HG02973 (cell line): ENCODE results near the gene PPEF1.
"Not testable (repeated sequence)": the region's sequence is repeated elsewhere in the genome, so short reads cannot be mapped to it uniquely, and the experiment has no call there.

Source experiments
- ATAC-seq: cut with Tn5 transposase; IDR thresholded peaks from one replicate; pipeline ENCODE4 v1.9.1; 2021; ENCODE audit warnings: moderate library complexity; ENCODE audit not compliant: unreplicated experiment

Gene PPEF1

DNA sequence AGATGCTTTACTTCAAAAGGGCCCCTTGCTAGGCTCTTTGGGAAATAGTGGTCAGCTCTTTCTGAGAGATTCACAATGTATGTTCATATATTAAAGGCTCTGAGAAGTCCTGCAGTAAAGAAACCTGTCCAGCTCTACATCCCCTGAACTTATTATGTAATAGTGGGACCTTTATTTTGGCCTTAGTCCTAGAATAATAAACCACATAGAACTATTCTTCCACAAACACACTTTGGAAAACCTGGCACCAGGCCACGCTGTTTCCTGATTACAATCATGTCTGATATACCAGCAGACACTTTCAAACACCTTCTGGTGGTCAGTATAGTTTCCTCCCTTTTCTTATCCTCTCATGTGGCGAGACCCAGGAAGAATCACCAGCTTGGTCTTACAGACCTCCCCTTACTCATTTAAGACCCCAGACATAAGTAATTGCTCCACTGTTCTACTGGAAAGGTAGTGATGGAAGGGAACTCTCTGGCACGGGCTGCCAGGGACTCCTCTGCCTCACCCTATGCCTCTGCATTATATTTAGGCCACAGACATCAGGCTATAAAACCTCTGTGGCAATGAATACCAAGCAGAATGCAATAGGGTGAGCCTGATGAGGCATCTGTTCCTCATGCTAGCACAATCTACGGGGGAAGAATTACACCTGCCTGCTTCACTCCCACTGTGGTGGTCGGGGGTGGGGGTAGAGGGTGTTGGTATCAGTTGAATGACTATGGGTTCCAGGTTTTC is 5.7 kb upstream of the PPEF1 start:
- ATAC-seq, result no peak

DNA sequence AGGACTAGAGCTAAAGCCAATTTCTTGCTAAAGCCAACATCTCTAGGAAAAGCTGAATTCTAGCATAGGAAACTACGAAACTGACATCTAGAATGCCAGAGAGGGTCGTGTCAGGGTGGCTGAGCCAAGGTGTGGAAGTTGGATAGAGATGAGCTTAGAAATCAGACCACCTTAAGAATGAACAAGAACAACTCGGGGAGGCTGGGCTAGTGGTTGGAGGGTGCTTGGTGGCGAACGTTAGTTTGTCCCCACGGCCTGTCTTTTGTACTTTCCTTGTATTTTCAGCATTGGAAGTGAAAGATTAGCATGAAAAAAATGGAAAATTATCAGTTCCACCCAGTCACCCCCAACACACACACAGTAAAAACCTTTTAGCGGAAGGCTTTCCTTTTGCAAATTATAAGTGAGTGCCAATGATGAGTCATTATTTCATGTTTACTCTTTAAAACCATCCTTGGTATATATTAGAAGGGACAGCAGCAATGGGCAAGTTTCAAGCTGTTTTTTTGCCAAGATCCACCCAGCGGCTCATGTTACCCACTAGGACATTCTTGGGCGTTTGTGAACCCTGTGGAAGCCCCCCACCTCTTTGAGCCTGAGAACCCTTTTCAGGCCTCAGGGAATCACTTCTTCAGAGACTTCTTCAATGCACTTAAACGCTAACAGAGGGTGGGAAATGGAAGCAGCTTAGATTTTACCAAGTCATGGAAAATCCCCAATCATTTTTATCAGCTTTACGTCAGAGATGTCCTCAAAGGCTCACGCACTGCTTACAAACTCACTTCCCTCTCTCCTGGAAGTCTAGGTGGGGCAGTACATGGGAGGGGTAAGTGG is 4.9 kb upstream of the PPEF1 start:
- no peak for ATAC-seq

DNA sequence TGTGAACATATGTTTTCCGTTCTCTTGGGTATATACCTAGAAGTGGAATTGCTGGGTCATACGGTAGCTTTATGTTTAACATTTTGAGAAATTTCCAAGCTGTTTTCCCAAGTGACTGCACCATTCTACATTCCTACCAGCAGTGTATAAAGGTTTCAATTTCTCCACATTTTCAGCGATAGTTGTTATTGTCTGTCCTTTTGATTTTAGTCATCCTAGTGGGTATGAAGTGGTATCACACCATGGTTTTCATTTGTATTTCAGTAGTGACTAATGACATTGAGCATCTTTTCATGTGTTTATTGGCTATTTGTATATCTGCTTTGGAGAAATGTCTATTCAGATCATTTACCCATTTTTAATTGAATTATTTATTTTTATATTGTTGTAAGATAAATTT is 2.4 kb downstream of the PPEF1 start:
- no peak for ATAC-seq

DNA sequence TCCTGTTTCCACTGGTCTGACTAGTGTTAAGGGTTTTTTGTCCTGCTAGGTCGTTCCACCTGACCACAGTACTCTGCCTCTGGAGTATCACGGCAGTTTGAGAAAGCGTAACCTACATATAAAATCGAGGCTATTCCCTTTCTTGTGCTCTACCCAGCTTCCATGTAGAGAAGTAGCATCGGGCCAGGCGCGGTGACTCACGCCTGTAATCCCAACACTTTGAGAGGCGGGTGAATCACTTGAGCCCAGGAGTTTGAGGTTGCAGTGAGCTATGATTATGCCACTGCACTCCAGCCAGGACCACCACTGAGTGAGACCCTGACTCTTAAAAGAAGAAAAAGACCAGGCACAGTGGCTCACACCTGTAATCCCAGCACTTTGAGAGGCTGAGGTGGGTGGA is 7.5 kb downstream of the PPEF1 start:
- ATAC-seq, result no peak

DNA sequence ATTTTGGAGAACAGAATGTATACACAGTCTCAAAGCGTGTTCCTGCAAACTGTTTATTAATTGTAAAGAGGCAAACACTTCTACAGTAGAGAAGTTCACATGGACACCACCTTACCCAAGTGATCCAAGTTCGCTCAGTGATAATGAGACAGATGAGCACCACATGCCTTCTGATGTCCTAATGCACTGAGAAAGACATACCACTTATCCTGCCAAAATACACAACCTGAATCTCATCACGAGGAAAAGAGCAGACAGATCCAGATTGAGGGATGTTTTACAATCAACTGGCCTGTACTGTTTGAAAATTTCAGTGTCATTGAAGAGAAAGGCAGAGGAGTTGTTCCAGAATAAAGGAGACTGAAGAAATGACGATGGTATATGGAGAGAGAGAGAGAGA is 12.4 kb downstream of the PPEF1 start:
- ATAC-seq, result no peak

DNA sequence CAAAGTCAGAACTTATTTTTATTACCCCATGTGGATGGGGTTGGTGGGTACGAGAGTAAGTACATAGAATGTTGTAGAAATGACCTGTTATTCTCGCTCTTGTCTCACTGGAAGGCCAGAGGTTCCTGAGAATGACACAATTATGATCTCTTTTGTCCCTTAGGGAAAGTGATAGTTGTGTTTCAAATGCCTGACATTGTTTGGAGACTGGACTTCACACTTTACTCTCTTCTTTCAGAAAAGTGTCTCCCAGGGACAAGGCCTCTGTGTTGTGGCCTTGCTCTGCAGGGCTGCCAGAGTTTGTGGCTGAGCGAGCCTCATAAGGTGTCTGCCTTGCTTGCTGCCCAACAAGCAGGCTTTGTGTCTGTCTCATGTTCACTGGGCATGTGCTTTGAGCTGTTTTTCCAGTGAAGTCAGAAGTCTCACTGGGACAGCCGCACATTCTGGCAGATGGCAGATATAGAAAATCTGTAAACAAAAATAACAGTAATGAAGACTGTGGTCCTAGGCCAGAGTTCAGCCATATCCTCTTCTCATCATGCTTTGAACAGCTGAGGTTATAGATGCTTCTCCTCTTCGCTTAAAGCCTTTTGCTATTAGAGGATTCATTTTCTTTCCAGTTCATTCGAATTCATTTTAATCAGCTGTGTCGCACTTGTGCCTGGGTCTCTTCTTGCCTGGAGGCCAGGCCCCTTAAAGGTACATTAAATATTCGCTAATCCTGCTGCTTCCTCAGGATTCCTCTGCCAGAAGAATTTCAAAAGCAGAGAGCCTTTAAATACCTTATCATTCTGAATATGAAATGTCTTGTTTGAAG is 14.4 kb downstream of the PPEF1 start:
- no peak for ATAC-seq

DNA sequence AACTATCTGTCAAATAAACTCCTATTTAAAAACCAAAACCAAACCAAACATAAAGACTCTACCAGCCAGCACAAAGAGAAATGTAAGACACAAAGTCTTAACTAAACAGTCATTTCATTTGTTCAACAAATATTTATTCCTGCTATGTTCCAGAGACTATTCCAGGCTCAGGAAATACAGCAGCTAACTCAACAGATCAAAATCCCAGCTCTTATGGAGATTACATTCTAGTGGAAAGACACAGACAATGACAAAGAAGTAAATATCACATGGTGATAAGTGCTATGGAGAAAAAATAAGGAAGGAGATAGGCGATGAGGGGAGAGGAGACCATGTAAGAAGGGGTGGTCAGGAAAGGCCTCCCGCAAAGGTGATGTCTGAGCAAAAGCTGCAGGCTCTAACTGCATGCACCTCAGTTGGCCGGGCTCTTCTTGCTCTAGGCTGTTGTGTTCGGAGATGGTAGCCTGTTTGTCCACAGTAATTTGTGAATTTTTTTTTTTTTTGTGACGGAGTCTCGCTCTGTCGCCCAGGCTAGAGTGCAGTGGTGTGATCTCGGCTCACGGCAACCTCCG is 15.1 kb downstream of the PPEF1 start:
- no peak for ATAC-seq

DNA sequence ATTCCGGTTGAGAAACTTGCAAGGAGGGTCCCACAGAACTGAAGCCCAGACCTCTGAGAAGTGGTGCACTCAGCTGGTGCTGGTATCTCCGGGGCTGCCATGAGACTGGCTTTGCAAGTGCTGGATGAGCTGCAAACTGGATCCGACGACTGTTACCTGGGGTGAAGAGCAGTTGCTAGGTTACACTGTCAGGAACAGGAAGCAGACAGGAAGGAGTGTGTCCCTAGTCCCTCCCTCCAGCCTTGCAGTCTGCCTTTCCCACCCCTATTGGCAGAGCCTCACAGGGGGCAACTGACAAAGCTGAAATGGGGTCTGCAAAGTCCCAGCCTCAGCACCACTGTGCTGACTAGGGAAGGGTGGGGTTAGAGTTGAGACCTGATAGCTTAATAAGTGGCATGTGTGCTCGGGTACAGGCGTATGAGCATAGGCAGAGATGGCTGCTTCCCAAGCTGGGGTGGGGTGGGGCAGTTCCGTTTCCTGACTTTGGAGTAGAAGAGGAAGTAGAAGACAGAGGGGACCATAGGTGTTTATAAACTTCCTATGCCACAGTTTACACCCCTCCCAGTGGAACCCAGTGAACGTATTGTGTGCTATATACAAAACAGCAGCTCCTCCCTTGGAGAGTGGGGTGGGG is 18.0 kb downstream of the PPEF1 start:
- no peak for ATAC-seq

DNA sequence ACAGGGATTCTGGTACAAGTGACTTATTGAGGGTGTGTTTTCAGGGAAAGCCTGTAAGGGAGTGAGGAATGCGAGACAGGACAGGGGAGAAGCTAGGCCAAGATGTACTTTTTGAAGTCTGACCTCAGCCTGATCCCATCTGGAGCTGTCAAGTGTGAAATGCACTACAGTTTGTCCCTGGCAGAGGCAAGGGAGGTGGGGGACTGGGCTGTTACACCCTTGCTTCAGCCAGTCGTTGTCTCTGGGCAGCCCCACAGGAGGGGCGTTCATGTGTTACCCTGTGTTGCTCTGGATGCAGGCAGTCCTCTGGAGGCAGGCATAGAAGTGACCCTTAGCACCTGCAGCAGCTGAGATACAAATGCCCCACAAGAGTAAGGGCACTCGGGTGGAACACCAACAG is 25.8 kb downstream of the PPEF1 start:
- no peak for ATAC-seq

DNA sequence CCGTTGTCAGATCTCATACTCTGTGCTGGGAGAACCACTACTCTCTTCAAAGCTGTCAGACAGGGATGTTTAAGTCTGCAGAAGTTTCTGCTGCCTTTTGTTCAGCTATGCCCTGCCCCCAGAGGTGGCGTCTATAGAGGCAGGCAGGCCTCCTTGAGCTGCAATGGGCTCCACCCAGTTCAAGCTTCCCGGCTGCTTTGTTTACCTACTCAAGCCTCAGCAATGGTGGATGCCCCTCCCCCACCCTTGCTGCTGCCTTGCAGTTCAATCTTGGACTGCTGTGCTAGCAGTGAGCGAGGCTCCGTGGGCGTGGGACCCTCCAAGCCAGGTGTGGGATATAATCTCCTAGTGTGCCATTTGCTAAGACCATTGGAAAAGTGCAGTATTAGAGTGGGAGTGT is 32.2 kb downstream of the PPEF1 start:
- not testable (repeated sequence) for ATAC-seq

DNA sequence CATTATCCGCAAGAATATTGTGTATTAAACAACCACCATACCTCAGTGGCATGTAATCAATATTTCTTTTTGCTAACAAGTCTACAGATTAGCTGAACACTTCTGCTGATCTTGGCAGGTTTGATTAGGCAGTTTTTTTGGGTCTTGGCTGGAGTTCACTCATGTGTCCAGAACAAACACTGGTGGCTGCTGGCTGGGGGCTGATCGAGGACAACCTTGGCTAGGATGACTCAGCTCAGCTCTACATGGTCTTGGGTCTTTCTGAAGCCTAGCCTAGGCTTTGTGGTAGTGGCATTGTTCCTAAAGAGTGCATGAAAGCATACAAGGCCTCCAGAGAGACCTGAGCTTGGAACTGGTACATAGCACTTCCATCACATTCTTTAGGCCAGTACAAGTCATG is 41.1 kb downstream of the PPEF1 start:
- ATAC-seq, result no peak

DNA sequence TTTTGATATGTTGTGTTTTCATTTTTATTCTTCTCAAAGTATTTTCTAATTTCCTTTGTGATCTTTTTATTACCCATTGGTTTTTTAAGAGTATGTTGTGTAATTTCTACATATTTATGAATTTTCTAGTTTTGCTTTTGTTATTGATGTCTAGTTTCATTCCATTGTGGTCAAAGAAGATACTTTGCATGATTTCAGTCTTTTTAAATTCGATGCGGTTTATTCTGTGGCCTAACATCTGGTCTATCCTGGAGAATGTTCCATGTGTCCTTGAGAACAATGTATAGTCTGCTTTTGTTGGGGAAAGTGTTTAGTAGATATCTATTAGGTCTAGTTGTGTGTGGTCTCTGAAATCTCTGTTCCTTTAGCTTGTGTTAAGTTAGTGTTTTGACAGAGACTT is 46.2 kb downstream of the PPEF1 start:
- ATAC-seq, result no peak

DNA sequence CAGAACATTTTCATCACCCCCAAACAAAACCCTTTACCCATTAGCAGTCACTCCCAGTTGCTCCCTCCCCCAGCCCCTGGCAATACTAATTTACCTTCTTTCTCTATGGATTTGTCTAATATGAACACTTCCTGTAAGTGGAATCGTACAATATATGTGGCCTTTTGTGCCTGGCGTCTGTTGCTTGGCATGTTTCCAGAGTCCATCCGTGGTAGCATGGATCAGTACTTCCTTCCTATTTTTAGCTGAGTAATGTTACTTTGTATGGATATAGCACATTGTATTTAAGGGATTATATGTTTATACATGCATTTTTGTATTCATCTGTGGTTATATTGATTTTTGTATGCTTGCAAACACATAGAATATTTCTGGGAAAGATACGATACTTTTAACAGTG is 48.2 kb downstream of the PPEF1 start:
- ATAC-seq, result no peak

DNA sequence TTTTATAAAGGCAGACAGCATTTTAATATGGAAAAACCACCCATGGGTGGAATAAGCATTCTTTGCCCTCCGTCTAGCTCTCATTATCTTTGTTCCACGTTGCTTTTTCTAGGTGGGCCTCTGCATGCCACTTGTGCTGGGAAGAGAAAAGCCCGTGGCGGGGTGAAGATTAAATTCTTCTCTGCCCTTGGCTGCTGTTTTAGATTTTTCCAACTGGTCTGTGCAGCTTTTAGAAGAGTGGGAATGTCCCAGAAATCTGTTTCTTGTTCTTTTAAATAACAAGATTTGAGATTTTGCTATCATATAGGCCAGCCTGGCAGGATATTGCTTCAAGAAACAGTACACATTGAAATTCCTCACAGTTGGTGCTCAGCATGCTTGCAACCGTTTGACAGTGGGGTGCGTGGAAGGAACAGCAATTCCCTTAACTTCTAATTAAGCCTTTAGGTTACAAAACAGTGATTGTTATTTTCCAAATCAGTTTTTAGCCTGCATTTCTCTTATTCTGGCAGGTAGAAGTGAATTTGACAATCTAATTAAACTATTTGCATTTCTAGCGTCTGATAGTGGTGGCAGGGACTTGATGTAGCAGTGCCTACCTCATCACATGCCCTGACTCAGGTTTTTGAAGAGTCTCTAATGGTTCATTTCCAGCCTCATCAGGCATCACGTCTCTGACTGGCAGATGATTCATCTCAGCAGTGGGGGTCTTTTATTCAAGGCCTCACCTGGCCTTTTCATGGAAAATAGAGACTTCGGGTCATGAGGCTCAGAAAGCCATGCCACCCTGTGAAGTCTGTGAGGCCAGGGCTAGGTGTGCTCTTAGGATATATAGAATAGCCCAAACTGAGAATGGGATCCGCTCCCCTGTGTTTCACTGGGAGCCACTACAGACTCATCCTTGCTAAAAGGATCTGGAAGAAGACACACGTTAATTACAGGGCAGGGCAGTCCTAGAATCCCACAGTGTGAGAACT is 50.8 kb downstream of the PPEF1 start:
- ATAC-seq, result no peak

DNA sequence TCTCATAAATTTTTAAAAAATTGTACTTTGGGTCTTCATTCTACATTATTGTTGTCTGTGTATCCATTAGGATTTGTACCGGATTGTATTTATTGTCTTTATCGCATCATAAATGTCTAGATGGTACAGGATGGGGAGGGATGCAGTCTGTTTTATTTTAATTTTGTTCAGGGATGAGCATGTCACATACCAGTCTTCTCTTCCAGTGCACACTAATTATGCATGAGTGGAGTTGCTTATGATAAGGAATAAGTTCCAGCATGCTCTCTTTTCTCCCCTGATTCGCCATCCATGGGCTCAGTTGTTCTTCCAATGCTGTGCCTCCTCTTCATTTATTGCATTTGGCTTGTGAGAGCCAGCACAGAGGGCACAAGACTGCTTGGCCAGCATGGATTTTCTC is 54.3 kb downstream of the PPEF1 start:
- ATAC-seq, result no peak

DNA sequence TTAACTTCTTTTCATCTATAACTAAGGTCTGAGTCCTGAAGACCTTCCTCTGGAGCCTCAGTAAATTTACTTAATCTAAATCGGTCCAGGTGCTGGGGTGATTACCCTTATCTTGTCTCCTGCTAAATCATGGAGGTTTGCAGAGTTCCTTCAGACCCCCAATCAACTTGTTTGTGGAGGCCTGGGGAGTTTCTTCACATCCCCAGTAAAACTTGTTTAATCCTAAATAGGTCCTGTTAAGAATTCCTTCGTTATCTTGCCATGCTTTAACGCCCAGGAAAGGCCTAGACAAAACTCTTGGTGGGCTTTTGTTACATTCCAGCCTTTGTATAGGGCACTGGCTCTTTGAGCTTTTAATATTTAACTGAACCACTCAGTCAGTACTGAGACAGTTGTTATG is 55.7 kb downstream of the PPEF1 start:
- not testable (repeated sequence) for ATAC-seq

DNA sequence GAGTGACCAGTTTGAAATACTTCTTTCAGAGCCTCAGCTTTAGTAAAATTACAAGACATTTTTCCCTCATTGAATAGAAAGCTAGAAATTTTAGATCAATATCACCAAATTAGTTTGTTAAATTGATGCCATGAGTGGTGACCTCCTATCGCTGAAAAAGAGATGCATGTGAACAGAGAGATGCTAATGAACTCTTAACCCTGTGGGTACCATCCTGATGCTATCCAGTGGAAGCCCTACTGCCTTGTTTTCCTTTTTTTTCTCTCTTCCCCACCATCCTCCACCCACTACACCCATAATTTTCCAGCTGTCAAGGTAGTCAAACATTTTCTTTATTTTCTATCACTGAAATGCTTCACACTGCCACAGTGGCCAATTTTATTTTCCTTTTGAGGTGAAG is 61.9 kb downstream of the PPEF1 start:
- no peak for ATAC-seq

DNA sequence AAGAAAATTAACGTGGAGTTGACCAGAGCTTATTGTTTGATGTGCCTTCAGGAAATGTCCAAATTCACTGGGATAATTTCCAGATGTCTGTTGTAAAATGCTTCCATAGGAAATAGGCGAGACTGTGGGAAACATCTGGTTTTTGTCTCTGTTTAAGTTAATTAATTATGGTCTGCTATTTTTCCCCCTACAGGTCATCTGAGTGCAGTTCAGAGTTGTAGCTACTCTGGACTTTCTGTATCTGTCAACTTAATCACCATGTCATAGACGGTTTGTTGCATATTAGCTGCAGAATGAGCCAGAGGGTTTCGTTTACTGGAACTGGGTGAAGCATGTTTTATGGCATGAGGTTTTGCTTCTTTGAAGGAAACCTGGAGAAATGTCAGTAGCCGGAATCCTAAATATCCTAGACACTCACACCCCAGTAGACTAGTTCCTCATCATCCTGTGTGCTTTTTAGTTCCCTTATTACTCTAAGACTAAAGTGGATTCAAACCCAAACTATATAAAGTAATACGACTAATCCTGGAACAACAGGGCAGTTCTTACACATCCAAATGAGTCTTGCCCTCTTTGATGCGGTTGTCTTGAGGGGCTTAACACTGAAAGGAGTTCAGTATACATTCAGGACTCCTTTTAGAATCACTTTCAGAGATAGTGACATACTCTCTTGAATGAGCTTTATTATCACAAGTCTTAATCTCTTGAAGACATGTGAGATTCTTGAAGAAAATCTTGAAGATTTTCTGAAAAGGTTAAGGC is 62.5 kb downstream of the PPEF1 start:
- no peak for ATAC-seq

DNA sequence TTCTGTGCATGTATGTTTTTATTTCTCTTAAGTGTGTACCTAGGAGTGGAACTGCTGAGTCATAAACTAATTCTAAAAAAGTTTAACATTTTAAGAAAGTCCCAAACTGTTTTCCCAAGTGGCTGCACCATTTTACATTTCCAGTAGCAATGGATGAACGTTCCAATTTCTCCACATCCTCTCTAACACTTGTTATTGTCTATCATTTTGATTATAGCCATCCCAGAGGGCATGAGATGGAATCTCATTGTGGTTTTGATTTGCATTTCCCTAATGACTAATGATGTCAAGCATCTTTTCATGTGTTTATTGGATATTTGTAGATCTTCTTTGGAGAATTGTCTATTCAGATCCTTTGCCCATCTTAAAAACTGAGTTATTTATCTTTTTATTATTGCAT is 82.5 kb downstream of the PPEF1 start:
- ATAC-seq, result no peak
